ENCODE data around the gene SHF. TPM values are rescaled to one million over a fixed set of nuclear protein-coding genes. Genes with fewer than 3 reads are reported as not detected.

Gene SHF
- total RNA-seq, 4 donors from 2014 or later = 4.4 to 10.0 (median 7.4) TPM

GRCh38 chr15:45146405-45146804, 41.4 kb downstream of the SHF start:
- ATAC-seq = no peak
- peaks cover 0 to 8% of the 10 kb centered on the region in 2 donors for H3K36me3 ChIP-seq
- no peak overlapping the region for H3K27ac ChIP-seq
- H3K4me3 ChIP-seq = no peak overlapping the region
- WGBS, 2 donors (ENCODE audit: low coverage in 1 of 2) = 91 to 100% methylated on average over 3 to 4 of the region's 4 CpGs
- no peak for TF ChIP-seq POLR2AphosphoS5 (IDR thresholded peaks at IDR 0.05)
- TF ChIP-seq, protein P1, sequence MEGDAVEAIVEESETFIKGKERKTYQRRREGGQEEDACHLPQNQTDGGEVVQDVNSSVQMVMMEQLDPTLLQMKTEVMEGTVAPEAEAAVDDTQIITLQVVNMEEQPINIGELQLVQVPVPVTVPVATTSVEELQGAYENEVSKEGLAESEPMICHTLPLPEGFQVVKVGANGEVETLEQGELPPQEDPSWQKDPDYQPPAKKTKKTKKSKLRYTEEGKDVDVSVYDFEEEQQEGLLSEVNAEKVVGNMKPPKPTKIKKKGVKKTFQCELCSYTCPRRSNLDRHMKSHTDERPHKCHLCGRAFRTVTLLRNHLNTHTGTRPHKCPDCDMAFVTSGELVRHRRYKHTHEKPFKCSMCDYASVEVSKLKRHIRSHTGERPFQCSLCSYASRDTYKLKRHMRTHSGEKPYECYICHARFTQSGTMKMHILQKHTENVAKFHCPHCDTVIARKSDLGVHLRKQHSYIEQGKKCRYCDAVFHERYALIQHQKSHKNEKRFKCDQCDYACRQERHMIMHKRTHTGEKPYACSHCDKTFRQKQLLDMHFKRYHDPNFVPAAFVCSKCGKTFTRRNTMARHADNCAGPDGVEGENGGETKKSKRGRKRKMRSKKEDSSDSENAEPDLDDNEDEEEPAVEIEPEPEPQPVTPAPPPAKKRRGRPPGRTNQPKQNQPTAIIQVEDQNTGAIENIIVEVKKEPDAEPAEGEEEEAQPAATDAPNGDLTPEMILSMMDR (IDR thresholded peaks at IDR 0.05) = no peak
- no peak for TF ChIP-seq EP300 (IDR thresholded peaks at IDR 0.05)
- no peak for TF ChIP-seq POLR2A (IDR thresholded peaks at IDR 0.05)
- no peaks in the 10 kb centered on the region for H3K4me1 ChIP-seq
- H3K27me3 ChIP-seq = peaks cover 22% of the 10 kb centered on the region
- no peaks in the 10 kb centered on the region for H3K9me3 ChIP-seq

DNA sequence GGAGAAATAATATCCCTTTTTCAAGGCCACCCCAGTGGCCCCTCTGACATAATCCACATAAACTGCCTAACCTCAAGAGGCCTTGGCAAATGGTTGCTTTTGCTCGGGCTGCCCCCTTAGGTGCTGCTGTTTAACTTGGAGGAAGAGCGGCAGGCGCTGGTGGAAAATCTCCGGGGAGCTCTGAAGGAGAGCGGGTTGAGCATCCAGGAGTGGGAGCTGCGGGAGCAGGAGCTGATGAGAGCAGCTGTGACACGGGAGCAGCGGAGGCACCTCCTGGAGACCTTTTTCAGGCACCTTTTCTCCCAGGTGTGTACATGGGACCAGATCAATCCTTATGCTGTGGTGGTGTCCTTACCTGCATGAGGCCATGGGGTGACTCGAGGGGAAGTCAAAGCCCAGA, 43.0 kb downstream of the SHF start:
- WGBS, 2 donors (ENCODE audit: low coverage in 1 of 2) = 44 to 80% methylated on average over 1 of the region's 9 CpGs
- TF ChIP-seq, protein P1 (IDR thresholded peaks at IDR 0.05) = no peak
- TF ChIP-seq POLR2AphosphoS5 (IDR thresholded peaks at IDR 0.05) (no peak), EP300 (IDR thresholded peaks at IDR 0.05) (no peak), POLR2A (IDR thresholded peaks at IDR 0.05) (no peak)
- no peak for ATAC-seq
- no peak overlapping the region for H3K27ac ChIP-seq
- H3K9me3 ChIP-seq = no peaks in the 10 kb centered on the region
- H3K4me1 ChIP-seq = no peaks in the 10 kb centered on the region
- no peaks in the 10 kb centered on the region for H3K36me3 ChIP-seq
- H3K27me3 ChIP-seq = peaks cover 30% of the 10 kb centered on the region
- no peak overlapping the region for H3K4me3 ChIP-seq

GRCh38 chr15:45143946-45144345, 43.8 kb downstream of the SHF start:
- H3K4me1 ChIP-seq = no peaks in the 10 kb centered on the region
- H3K4me3 ChIP-seq = no peak overlapping the region
- TF ChIP-seq, protein P1 (IDR thresholded peaks at IDR 0.05) = no peak
- TF ChIP-seq POLR2A (IDR thresholded peaks at IDR 0.05) = no peak
- TF ChIP-seq EP300 (IDR thresholded peaks at IDR 0.05) = no peak
- TF ChIP-seq POLR2AphosphoS5 (IDR thresholded peaks at IDR 0.05) = no peak
- H3K27ac ChIP-seq = no peak overlapping the region
- H3K9me3 ChIP-seq = no peaks in the 10 kb centered on the region
- H3K27me3 ChIP-seq = peaks cover 30% of the 10 kb centered on the region
- no peaks in the 10 kb centered on the region for H3K36me3 ChIP-seq
- 83% methylated on average over 6 of the region's 11 CpGs; no CpG with 5 or more reads in 1 of the 2 donors for WGBS, 2 donors (ENCODE audit: low coverage in 1 of 2)
- no peak for ATAC-seq

DNA sequence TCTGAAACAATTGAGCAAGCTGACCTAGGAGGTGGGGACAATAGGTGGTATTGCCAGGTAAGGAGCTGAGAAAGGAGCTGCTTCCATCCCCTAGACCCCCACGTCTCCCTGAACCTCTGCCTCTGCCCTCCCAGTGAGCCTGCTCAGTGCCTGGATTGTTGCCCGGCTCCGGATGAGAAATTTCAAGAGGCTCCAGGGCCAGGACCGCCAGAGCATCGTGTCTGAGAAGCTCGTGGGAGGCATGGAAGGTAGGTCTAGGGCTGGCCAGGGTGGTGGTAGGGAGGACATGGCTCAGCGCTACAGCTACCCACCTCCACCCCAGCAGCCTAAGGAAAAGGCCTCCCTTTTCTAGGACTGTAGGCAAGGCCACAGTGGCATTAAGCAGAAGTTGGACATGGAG, 44.7 kb downstream of the SHF start:
- Histone ChIP-seq H3K27ac (no peak overlapping the region), H3K4me3 (no peak overlapping the region), H3K9me3 (no peaks in the 10 kb centered on the region), H3K27me3 (peaks cover 39% of the 10 kb centered on the region), H3K4me1 (no peaks in the 10 kb centered on the region), H3K36me3 (no peaks in the 10 kb centered on the region)
- no peak for ATAC-seq
- TF ChIP-seq EP300 (IDR thresholded peaks at IDR 0.05) (no peak), POLR2AphosphoS5 (IDR thresholded peaks at IDR 0.05) (no peak), POLR2A (IDR thresholded peaks at IDR 0.05) (no peak)
- TF ChIP-seq, protein P1 (IDR thresholded peaks at IDR 0.05) = no peak
- no CpG with 5 or more reads among the region's 7 CpGs for WGBS, 2 donors (ENCODE audit: low coverage in 1 of 2)

DNA sequence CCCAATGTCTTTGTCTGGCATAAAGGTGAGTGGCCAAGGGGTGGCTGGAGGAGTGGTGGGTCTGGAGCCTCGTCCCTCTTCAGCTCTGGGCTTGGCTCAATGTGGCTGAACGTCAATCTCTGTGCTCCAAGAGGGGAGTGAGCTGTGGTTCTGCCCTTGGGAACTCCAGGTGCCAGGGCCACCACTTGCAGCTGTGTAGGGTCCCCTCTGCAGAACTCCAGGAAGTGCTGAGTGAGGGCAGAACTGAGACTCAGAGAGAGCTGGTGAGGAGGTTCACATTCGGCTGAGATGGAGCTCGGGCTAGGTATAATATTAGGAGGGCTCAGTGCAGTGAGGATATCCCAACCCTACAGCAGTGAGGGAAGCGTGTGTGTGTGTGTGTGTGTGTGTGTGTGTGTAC, 46.4 kb downstream of the SHF start:
- Histone ChIP-seq H3K4me3 (no peak overlapping the region), H3K36me3 (no peaks in the 10 kb centered on the region), H3K4me1 (no peaks in the 10 kb centered on the region), H3K27me3 (peaks cover 54% of the 10 kb centered on the region), H3K27ac (no peak overlapping the region), H3K9me3 (no peaks in the 10 kb centered on the region)
- 72% methylated on average over 2 of the region's 5 CpGs; no CpG with 5 or more reads in 1 of the 2 donors for WGBS, 2 donors (ENCODE audit: low coverage in 1 of 2)
- TF ChIP-seq POLR2AphosphoS5 (IDR thresholded peaks at IDR 0.05) = no peak
- no peak for TF ChIP-seq EP300 (IDR thresholded peaks at IDR 0.05)
- no peak for TF ChIP-seq POLR2A (IDR thresholded peaks at IDR 0.05)
- TF ChIP-seq, protein P1 (IDR thresholded peaks at IDR 0.05) = no peak
- ATAC-seq = no peak
